MM.1S (cell line): ENCODE measurements around the gene CABLES2.

ENCODE experiments used
- DNase-seq: peaks from one replicate; pipeline ENCODE4 v3.0.0-alpha.2; 2015
- H2AFZ ChIP-seq: fragments of 300-600 bp; sonication (generic); 2 replicates; pipeline ENCODE4 v1.6.0; 2016; ENCODE audit warnings: antibody characterized with exemption, low read length
- H3F3A ChIP-seq: fragments of 300-600 bp; sonication (generic); 2 replicates; pipeline ENCODE4 v1.6.1; 2016; ENCODE audit warnings: mild to moderate bottlenecking, antibody characterized with exemption, low read length, moderate library complexity, mixed read lengths; ENCODE audit not compliant: insufficient read depth
- H3K27ac ChIP-seq: fragments of 300-600 bp; sonication (generic); 2 replicates; pipeline ENCODE4 v1.5.1; 2016; ENCODE audit warnings: mild to moderate bottlenecking, low read length
- H3K27me3 ChIP-seq: fragments of 300-600 bp; sonication (generic); replicated peaks from 2 replicates; pipeline ENCODE4 v1.6.0; 2016; ENCODE audit warnings: low read length; ENCODE audit not compliant: insufficient read depth
- H3K36me3 ChIP-seq: fragments of 300-600 bp; sonication (generic); replicated peaks from 2 replicates; pipeline ENCODE4 v1.6.1; 2016; ENCODE audit warnings: mild to moderate bottlenecking, low read length, mixed read lengths; ENCODE audit not compliant: insufficient read depth
- H3K4me1 ChIP-seq: fragments of 300-600 bp; sonication (generic); 2 replicates; pipeline ENCODE4 v1.6.1; 2016; ENCODE audit warnings: low read length, mixed read lengths
- H3K4me2 ChIP-seq: fragments of 300-600 bp; sonication (generic); 2 replicates; pipeline ENCODE4 v1.6.0; 2016; ENCODE audit warnings: low read depth, low read length
- H3K4me3 ChIP-seq: fragments of 300-600 bp; sonication (generic); 2 replicates; pipeline ENCODE4 v1.5.1; 2016; ENCODE audit warnings: low read length, mixed read lengths
- H3K79me2 ChIP-seq: fragments of 300-600 bp; sonication (generic); 2 replicates; pipeline ENCODE4 v1.6.1; 2016; ENCODE audit warnings: mixed run types, low read length, mixed read lengths
- H3K9ac ChIP-seq: fragments of 300-600 bp; sonication (generic); 2 replicates; pipeline ENCODE4 v1.6.1; 2016; ENCODE audit warnings: low read length, mixed read lengths
- H3K9me2 ChIP-seq: fragments of 300-600 bp; sonication (generic); replicated peaks from 2 replicates; pipeline ENCODE4 v1.6.1; 2016; ENCODE audit warnings: mild to moderate bottlenecking, low read length, mixed read lengths; ENCODE audit not compliant: insufficient read depth
- H3K9me3 ChIP-seq: fragments of 300-600 bp; sonication (generic); replicated peaks from 2 replicates; pipeline ENCODE4 v1.6.1; 2016; ENCODE audit warnings: mild to moderate bottlenecking, low read length, mixed read lengths; ENCODE audit not compliant: insufficient read depth
- H4K20me1 ChIP-seq: fragments of 300-600 bp; sonication (generic); 2 replicates; pipeline ENCODE4 v1.6.1; 2016; ENCODE audit warnings: mild to moderate bottlenecking, low read length, moderate library complexity, mixed read lengths; ENCODE audit not compliant: insufficient read depth
- EZH2 ChIP-seq: fragments of 300-600 bp; sonication (generic); optimal IDR thresholded peaks from 2 replicates; pipeline ENCODE3; 2017; ENCODE audit warnings: low read depth, mild to moderate bottlenecking, antibody characterized with exemption, low read length, mixed read lengths
- EZH2phosphoT487 ChIP-seq: fragments of 300-600 bp; sonication (generic); IDR thresholded peaks from 2 replicates; pipeline ENCODE4 v1.6.1; 2018; ENCODE audit warnings: antibody characterized with exemption, low read length
- TF ChIP-seq, protein P1 (sequence below): fragments of 300-600 bp; sonication (generic); IDR thresholded peaks from 2 replicates; pipeline ENCODE4 v1.5.1; 2016; ENCODE audit warnings: antibody characterized with exemption, low read length, mixed read lengths

CABLES2 gene

DNA sequence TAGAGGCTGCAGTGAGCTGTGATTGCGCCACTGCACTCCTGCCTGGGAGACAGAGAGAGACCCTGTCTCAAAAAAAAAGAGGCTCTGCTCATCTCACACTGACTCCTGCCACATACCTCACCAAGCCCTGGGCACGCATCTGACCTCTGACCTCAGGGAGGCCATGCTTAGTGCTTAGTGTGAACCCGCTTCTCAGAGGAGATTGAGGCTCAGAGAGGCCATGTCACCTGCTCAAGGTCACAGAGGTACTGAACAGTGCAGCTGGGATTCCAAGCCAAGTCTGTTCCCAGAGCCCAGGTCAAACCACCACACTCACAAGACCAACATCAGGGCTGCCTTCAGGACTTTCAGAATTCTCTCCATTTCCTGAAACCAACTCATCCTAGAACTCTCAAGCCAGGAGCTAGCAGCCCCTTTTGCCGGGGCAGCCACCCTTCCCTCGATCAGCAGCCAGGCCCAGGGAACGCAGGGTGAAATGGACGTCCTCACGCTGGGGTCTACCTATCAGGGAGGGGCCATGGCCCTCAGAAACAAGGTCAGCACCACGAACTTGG, 2.9 kb downstream of the CABLES2 start:
- H3K79me2 ChIP-seq: peaks cover 30% of the 10 kb centered on the region
- H3K36me3 ChIP-seq: no peaks in the 10 kb centered on the region
- TF ChIP-seq, protein P1, sequence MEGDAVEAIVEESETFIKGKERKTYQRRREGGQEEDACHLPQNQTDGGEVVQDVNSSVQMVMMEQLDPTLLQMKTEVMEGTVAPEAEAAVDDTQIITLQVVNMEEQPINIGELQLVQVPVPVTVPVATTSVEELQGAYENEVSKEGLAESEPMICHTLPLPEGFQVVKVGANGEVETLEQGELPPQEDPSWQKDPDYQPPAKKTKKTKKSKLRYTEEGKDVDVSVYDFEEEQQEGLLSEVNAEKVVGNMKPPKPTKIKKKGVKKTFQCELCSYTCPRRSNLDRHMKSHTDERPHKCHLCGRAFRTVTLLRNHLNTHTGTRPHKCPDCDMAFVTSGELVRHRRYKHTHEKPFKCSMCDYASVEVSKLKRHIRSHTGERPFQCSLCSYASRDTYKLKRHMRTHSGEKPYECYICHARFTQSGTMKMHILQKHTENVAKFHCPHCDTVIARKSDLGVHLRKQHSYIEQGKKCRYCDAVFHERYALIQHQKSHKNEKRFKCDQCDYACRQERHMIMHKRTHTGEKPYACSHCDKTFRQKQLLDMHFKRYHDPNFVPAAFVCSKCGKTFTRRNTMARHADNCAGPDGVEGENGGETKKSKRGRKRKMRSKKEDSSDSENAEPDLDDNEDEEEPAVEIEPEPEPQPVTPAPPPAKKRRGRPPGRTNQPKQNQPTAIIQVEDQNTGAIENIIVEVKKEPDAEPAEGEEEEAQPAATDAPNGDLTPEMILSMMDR: no peak
- no peak for TF ChIP-seq EZH2phosphoT487
- DNase-seq: no peak
- H3K9me3 ChIP-seq: no peaks in the 10 kb centered on the region
- no peak overlapping the region for H2AFZ ChIP-seq
- H3K9ac ChIP-seq: no peak overlapping the region
- no peaks in the 10 kb centered on the region for H3K9me2 ChIP-seq
- H3K4me1 ChIP-seq: peaks cover 7% of the 10 kb centered on the region
- no peaks in the 10 kb centered on the region for H3K27me3 ChIP-seq
- H3K27ac ChIP-seq: no peak overlapping the region
- no peak overlapping the region for H3K4me3 ChIP-seq
- no peak overlapping the region for H3K4me2 ChIP-seq
- no peaks in the 10 kb centered on the region for H4K20me1 ChIP-seq
- no peaks in the 10 kb centered on the region for H3F3A ChIP-seq

DNA sequence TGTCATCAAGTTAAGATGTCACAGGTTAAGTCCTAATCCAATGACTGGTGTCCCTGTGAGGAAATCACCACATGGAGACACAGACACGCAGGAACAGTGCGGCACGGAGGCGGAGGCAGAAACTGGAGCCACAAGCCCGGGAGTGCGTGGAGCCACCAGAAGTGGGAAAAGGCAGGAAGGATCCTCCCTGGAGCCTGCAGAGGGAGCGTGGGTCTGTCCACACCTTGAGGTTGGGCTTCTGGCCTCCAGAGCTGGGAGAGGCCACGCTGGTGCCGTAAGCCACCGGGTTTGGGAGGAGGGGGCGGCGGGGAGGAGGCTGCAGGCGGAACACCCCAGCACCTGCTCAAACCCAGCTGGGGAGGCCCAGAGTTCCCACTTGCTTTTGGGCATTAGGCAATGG, 3.8 kb downstream of the CABLES2 start:
- no peak for DNase-seq
- Histone ChIP-seq H3K9me2 (no peaks in the 10 kb centered on the region), H3K27me3 (no peaks in the 10 kb centered on the region), H3K9ac (no peak overlapping the region), H3K27ac (no peak overlapping the region), H3K4me3 (no peak overlapping the region), H2AFZ (no peak overlapping the region), H3K36me3 (no peaks in the 10 kb centered on the region), H4K20me1 (no peaks in the 10 kb centered on the region), H3K4me1 (peaks cover 7% of the 10 kb centered on the region), H3K9me3 (no peaks in the 10 kb centered on the region), H3K4me2 (no peak overlapping the region), H3F3A (no peaks in the 10 kb centered on the region), H3K79me2 (peaks cover 30% of the 10 kb centered on the region)
- TF ChIP-seq EZH2phosphoT487: no peak
- TF ChIP-seq EZH2: no peak
- TF ChIP-seq, protein P1: no peak

DNA sequence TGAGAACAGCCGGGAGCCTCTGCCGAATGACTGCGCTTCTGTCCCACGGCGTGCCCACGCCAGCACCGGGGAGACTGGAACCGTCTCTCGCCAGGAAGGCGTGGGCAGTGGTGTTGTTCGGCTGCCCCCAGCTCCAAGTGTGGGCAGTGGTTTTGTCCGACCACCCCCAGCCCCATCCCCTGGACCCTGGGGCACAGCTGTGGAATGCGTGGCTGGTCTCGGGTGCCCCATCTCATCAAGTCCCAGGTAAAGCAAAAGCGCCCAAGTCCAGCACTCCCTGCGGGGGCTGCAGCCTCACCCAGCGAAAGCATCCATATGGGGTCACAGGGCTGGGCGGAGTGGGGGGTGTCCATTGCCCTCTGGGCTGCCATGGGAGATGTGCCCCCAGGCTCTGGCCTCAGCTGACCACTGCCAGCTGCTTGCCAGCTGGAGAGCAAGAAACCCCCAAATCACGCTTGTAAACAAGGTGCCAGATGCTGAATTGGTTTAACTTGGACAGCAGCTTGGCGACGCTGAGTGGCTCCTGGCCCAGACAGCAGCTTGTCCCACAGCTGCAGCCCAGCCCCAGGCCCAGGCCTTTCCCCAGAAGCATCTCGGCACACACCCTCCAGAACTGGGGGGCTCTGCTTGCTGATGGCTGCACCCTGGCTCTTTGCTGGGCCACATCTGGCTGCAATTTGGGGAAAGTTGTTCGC, 4.5 kb downstream of the CABLES2 start:
- H3K27ac ChIP-seq: no peak overlapping the region
- no peak overlapping the region for H3K4me3 ChIP-seq
- no peaks in the 10 kb centered on the region for H3K9me3 ChIP-seq
- H3K4me2 ChIP-seq: no peak overlapping the region
- H3K9ac ChIP-seq: no peak overlapping the region
- no peaks in the 10 kb centered on the region for H3K9me2 ChIP-seq
- no peaks in the 10 kb centered on the region for H4K20me1 ChIP-seq
- H3F3A ChIP-seq: no peaks in the 10 kb centered on the region
- peaks cover 30% of the 10 kb centered on the region for H3K79me2 ChIP-seq
- peaks cover 2% of the 10 kb centered on the region for H3K4me1 ChIP-seq
- TF ChIP-seq, protein P1: no peak
- no peaks in the 10 kb centered on the region for H3K27me3 ChIP-seq
- no peak for DNase-seq
- no peak overlapping the region for H2AFZ ChIP-seq
- no peaks in the 10 kb centered on the region for H3K36me3 ChIP-seq
